GM18867 (cell line): ENCODE data around the gene DCUN1D2.
"Not testable (repeated sequence)": the region's sequence is repeated elsewhere in the genome, so short reads cannot be mapped to it uniquely, and the experiment has no call there.

Source experiments
- ATAC-seq: cut with Tn5 transposase; IDR thresholded peaks from one replicate; pipeline ENCODE4 v1.9.1; 2021; ENCODE audit warnings: mild to moderate bottlenecking, moderate library complexity; ENCODE audit not compliant: unreplicated experiment

Gene DCUN1D2

GRCh38 chr13:113468472-113469201, 21.9 kb downstream of the DCUN1D2 start:
- ATAC-seq: no peak

GRCh38 chr13:113468029-113468428, 22.5 kb downstream of the DCUN1D2 start:
- no peak for ATAC-seq

GRCh38 chr13:113466383-113466782, 24.1 kb downstream of the DCUN1D2 start:
- ATAC-seq: no peak

GRCh38 chr13:113465300-113465699, 25.2 kb downstream of the DCUN1D2 start:
- ATAC-seq: no peak

- no peak for ATAC-seq
Observed at GRCh38 chr13:113464476-113464875, 26.0 kb downstream of the DCUN1D2 start.

GRCh38 chr13:113461022-113461751, 29.3 kb downstream of the DCUN1D2 start:
- ATAC-seq: no peak

- no peak for ATAC-seq
Observed at GRCh38 chr13:113460599-113460998, 29.9 kb downstream of the DCUN1D2 start.

- no peak for ATAC-seq
Observed at GRCh38 chr13:113460064-113460555, 30.4 kb downstream of the DCUN1D2 start.

GRCh38 chr13:113458253-113459065, 32.1 kb downstream of the DCUN1D2 start:
- no peak for ATAC-seq

- ATAC-seq: no peak
Observed at GRCh38 chr13:113457510-113457909, 33.0 kb downstream of the DCUN1D2 start.

- no peak for ATAC-seq
Observed at GRCh38 chr13:113456116-113456702, 34.3 kb downstream of the DCUN1D2 start.

- no peak for ATAC-seq
Observed at GRCh38 chr13:113455384-113455783, 35.1 kb downstream of the DCUN1D2 start.

- no peak for ATAC-seq
Observed at GRCh38 chr13:113454936-113455335, 35.6 kb downstream of the DCUN1D2 start.

GRCh38 chr13:113452942-113453901, 37.3 kb downstream of the DCUN1D2 start, which contains the start of gene ADPRHL1:
Gene ADPRHL1 (minus strand): TSS chr13:113453488. CDS start chr13:113453437, 51 bp downstream.
- ATAC-seq: no peak

- no peak for ATAC-seq
Observed at GRCh38 chr13:113452466-113452865, 38.0 kb downstream of the DCUN1D2 start.

- no peak for ATAC-seq
Observed at GRCh38 chr13:113451951-113452421, 38.5 kb downstream of the DCUN1D2 start.

- ATAC-seq: not testable (repeated sequence)
Observed at GRCh38 chr13:113450861-113451620, 39.5 kb downstream of the DCUN1D2 start.

GRCh38 chr13:113450348-113450744, 40.2 kb downstream of the DCUN1D2 start:
- ATAC-seq: not testable (repeated sequence)
